H1 (cell line): Measurements from ENCODE around the gene FBN1. TPM values are rescaled to one million over a fixed set of nuclear protein-coding genes. Genes with fewer than 3 reads are reported as not detected.

ENCODE experiments used
- BRCA1 ChIP-seq: IDR thresholded peaks from 2 replicates; pipeline ENCODE4 v1.6.1; 2012; ENCODE audit warnings: low read depth, low read length, improper control_type of control experiment
- CEBPB ChIP-seq: IDR thresholded peaks from 2 replicates; pipeline ENCODE4 v1.6.1; 2012; ENCODE audit warnings: low read depth, low read length
- EZH2 ChIP-seq: fragments of 200-600 bp; sonication (generic); IDR thresholded peaks from 2 replicates; pipeline ENCODE4 v1.7.1; 2012; ENCODE audit warnings: low read depth, mild to moderate bottlenecking, moderate library complexity, low read length, inconsistent platforms; ENCODE audit not compliant: severe bottlenecking
- PHF8 ChIP-seq: fragments of 200-600 bp; sonication (generic); conservative IDR thresholded peaks from 2 replicates; pipeline ENCODE4 v1.7.1; 2012; ENCODE audit warnings: low read depth, mild to moderate bottlenecking, inconsistent platforms, low read length, moderate library complexity
- SIX5 ChIP-seq: IDR thresholded peaks from 2 replicates; pipeline ENCODE4 v1.6.1; 2011; ENCODE audit warnings: mild to moderate bottlenecking, low read depth, low read length
- SP2 ChIP-seq: IDR thresholded peaks from 2 replicates; pipeline ENCODE4 v1.6.1; 2012; ENCODE audit warnings: mild to moderate bottlenecking, low read length, inconsistent platforms
- polyA plus RNA-seq, 7 experiments: library from polyadenylated mRNA; depleted of rRNA in 3 of 7; stranded (reverse) in 5 of 7; unstranded in 2 of 7; fragments of >200 nt in 5 of 7; fragments of 200-250 nt in 2 of 7; gene quantifications; 1 replicate in 5 of 7; 2 replicates in 1 of 7; 4 replicates in 1 of 7; pipeline versions ENCODE4 v1.2.1 to v1.2.3, GENCODE V29; 2011 to 2013; ENCODE audit warnings: missing spikeins in 2 of 7, mixed read lengths in 2 of 7
- total RNA-seq: library from RNA; stranded (reverse); fragmentation: NEBNext Ultra II Directional; extraction: Animal tissue kit (Norgen Biotek cat#: 25700); gene quantifications from 2 replicates; pipeline ENCODE4 v1.2.1, GENCODE V29; 2021

The FBN1 gene
- total and polyA plus RNA-seq, 2 of the 8 experiments (the other 6 are each of a cell fraction or from before 2014, with no cell fraction given): 3.0 to 4.0 TPM

DNA sequence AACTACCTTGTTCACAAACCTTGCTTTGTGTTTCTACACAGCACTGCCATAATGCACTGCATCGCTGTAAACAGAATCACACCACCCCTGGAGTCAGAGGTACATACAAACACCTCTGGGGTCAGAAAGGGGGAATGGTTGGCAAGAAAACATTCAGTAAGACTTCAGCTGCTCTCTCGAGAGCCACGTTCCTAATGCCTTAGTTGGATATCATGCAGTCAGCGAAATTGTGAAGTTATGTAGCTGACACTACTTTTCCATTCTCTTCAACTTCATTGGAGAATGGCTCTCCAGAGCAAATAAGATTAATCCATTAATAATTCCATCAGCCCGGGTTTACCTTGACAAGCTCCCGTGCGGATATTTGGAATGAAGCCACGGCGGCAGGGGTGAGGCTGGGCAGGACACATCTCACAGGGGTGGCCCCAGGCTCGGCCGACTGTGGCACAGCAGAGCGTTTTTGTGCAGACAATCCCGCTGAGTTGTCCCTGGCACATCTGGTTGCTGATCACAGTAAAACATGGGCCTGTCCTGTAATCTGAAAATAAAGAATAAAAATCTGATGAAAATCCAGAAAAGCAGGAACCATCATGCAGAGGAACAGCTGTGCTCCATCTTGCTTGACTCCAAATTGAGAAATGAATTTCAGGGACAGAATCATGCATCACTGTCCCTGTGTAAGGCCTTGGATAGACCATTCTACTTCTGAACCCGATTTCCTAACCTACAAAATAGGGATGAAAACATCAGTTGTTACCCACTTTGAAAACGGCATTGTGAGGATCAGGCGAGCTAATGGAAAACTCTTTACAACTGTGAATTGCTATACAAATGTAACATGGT lies 108.0 kb downstream of the FBN1 start (continued):
- TF ChIP-seq PHF8 (no peak), SIX5 (no peak), SP2 (no peak), EZH2 (no peak), CEBPB (no peak), BRCA1 (no peak)
